Cardiac fibroblast (primary cell): ENCODE data around the gene SLC11A1.
A peak's percentile ranks its signal among the peaks of the same experiment; 100 is the strongest.

ENCODE experiments used
- DNase-seq, 2 donors: peaks; one replicate each; pipeline versions ENCODE4 v3.0.0 to v3.0.0-alpha.2; 2010; ENCODE audit warnings: low read depth in 2 of 2
- H3K4me3 ChIP-seq, 2 donors: replicated peaks in 1 of 2; 1 replicate in 1 of 2; 2 replicates in 1 of 2; pipeline ENCODE4 v1.5.1; 2011; ENCODE audit warnings: low read depth in 2 of 2, low read length in 2 of 2, mild to moderate bottlenecking in 2 of 2, moderate library complexity in 1 of 2
- CTCF ChIP-seq: IDR thresholded peaks from one replicate; pipeline ENCODE4 v1.5.1; 2011; ENCODE audit warnings: low read depth, mild to moderate bottlenecking, low read length, inconsistent platforms

The SLC11A1 gene

GRCh38 chr2:218386505-218387368 lies 4.7 kb downstream of the SLC11A1 start:
- no peak overlapping the region for H3K4me3 ChIP-seq
- no peak for DNase-seq
- no peak for TF ChIP-seq CTCF

- peak; percentile 79 to 81 for DNase-seq
Observed at GRCh38 chr2:218387369-218388194, 5.5 kb downstream of the SLC11A1 start.

GRCh38 chr2:218389333-218390150 lies 7.5 kb downstream of the SLC11A1 start:
- H3K4me3 ChIP-seq = no peak overlapping the region
- no peak for DNase-seq
- TF ChIP-seq CTCF = no peak

More at GRCh38 chr2:218387369-218388194, 5.5 kb downstream of the SLC11A1 start:
- no peak for TF ChIP-seq CTCF
- peak overlapping the region; percentile 27 to 38 for H3K4me3 ChIP-seq

- no peak overlapping the region for H3K4me3 ChIP-seq
- no peak for DNase-seq
- no peak for TF ChIP-seq CTCF
Observed at GRCh38 chr2:218391202-218391601, 9.1 kb downstream of the SLC11A1 start.

- no peak for DNase-seq
- no peak for TF ChIP-seq CTCF
- H3K4me3 ChIP-seq = no peak overlapping the region
Observed at GRCh38 chr2:218392459-218392858, 10.4 kb downstream of the SLC11A1 start.

GRCh38 chr2:218392891-218393462 lies 10.9 kb downstream of the SLC11A1 start:
- no peak overlapping the region for H3K4me3 ChIP-seq
- no peak for TF ChIP-seq CTCF
- no peak for DNase-seq
